ENCODE data around the gene EFNA1. TPM values are rescaled to one million over a fixed set of nuclear protein-coding genes. Genes with fewer than 3 reads are reported as not detected.
A peak's percentile ranks its signal among the peaks of the same experiment; 100 is the strongest.

Gene EFNA1, protein sequence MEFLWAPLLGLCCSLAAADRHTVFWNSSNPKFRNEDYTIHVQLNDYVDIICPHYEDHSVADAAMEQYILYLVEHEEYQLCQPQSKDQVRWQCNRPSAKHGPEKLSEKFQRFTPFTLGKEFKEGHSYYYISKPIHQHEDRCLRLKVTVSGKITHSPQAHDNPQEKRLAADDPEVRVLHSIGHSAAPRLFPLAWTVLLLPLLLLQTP
- total RNA-seq (ENCODE audit: unreplicated experiment), result 1.7 TPM
- long read RNA-seq, partial matches to known transcripts, result 1 of 4 reads
- long read RNA-seq, other reads (novel, unspliced or antisense), result 0 of 4 reads

GRCh38 chr1:155127105-155127966, at the start of gene EFNA1:
Gene EFNA1, plus strand, starts transcription at chr1:155127876. Its CDS starts 102 bp downstream, at chr1:155127978.
- Mint-ChIP-seq H3K9me3 (ENCODE audit: unreplicated experiment) (peaks cover 8% of the 10 kb centered on the region), H3K36me3 (ENCODE audit: unreplicated experiment) (no peaks in the 10 kb centered on the region), H3K27me3 (ENCODE audit: unreplicated experiment) (peaks cover 26% of the 10 kb centered on the region), H3K4me3 (ENCODE audit: unreplicated experiment) (peak within 1 kb of the TSS; percentile 90), H3K4me1 (ENCODE audit: low read depth, unreplicated experiment) (peaks cover 23% of the 10 kb centered on the region), H3K27ac (ENCODE audit: unreplicated experiment) (peak within 1 kb of the TSS; percentile 22)
- TF ChIP-seq, protein P1, sequence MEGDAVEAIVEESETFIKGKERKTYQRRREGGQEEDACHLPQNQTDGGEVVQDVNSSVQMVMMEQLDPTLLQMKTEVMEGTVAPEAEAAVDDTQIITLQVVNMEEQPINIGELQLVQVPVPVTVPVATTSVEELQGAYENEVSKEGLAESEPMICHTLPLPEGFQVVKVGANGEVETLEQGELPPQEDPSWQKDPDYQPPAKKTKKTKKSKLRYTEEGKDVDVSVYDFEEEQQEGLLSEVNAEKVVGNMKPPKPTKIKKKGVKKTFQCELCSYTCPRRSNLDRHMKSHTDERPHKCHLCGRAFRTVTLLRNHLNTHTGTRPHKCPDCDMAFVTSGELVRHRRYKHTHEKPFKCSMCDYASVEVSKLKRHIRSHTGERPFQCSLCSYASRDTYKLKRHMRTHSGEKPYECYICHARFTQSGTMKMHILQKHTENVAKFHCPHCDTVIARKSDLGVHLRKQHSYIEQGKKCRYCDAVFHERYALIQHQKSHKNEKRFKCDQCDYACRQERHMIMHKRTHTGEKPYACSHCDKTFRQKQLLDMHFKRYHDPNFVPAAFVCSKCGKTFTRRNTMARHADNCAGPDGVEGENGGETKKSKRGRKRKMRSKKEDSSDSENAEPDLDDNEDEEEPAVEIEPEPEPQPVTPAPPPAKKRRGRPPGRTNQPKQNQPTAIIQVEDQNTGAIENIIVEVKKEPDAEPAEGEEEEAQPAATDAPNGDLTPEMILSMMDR (IDR thresholded peaks at IDR 0.05; ENCODE audit: partially characterized antibody, unreplicated experiment), result no peak
- peak; percentile 55 for DNase-seq

DNA sequence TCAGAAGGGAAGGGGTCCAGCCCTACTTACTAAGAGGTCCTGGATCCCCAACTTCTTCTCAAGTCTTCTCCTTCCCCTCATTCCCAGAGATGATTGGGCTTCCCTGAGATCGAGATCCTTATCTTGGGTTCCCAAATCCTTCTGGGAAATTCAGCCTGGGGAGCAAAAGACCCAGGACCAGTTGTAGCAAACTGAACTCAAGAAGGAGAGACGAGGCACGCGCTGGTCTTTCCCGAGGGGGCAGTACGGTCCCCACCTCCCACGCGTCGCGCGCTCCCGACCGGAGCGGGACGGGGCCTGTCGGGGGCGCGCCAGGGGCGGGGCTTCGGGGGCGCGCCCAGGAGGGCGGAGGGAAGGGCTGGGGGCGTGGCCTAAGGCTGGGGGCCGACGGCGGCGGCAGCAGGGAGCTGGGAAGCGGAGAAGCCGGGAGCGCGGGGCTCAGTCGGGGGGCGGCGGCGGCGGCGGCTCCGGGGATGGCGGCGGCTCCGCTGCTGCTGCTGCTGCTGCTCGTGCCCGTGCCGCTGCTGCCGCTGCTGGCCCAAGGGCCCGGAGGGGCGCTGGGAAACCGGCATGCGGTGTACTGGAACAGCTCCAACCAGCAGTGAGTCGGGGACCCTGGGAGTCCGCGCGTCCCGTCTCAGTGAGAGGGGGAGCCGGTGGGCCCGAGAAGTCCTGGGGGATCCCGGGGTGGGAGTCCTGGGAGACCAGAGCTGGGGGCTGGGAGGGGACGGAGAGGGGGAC, 49.0 kb upstream of the EFNA1 start, which contains the start of gene EFNA3:
Gene EFNA3, plus strand, starts transcription at position 369 of the 741 bp plus-strand sequence. Its CDS starts 105 bp downstream, at position 474.
- TF ChIP-seq, protein P1 (IDR thresholded peaks at IDR 0.05; ENCODE audit: partially characterized antibody, unreplicated experiment), result no peak
- Mint-ChIP-seq H3K9me3 (ENCODE audit: unreplicated experiment) (peaks cover 18% of the 10 kb centered on the region), H3K27ac (ENCODE audit: unreplicated experiment) (peak within 1 kb of the TSS; percentile 59), H3K36me3 (ENCODE audit: unreplicated experiment) (no peaks in the 10 kb centered on the region), H3K27me3 (ENCODE audit: unreplicated experiment) (peaks cover 25% of the 10 kb centered on the region), H3K4me3 (ENCODE audit: unreplicated experiment) (peak within 1 kb of the TSS; percentile 92), H3K4me1 (ENCODE audit: low read depth, unreplicated experiment) (peaks cover 34% of the 10 kb centered on the region)
- DNase-seq, result peak; percentile 72

- Mint-ChIP-seq H3K9me3 (ENCODE audit: unreplicated experiment) (peaks cover 18% of the 10 kb centered on the region), H3K36me3 (ENCODE audit: unreplicated experiment) (no peaks in the 10 kb centered on the region), H3K27me3 (ENCODE audit: unreplicated experiment) (peaks cover 30% of the 10 kb centered on the region), H3K27ac (ENCODE audit: unreplicated experiment) (peak overlapping the region; percentile 59), H3K4me1 (ENCODE audit: low read depth, unreplicated experiment) (peaks cover 34% of the 10 kb centered on the region), H3K4me3 (ENCODE audit: unreplicated experiment) (peak overlapping the region; percentile 92)
- DNase-seq, result no peak
- TF ChIP-seq, protein P1 (IDR thresholded peaks at IDR 0.05; ENCODE audit: partially characterized antibody, unreplicated experiment), result no peak
These were observed 48.5 kb upstream of the EFNA1 start for GRCh38 chr1:155079210-155079486.

DNA sequence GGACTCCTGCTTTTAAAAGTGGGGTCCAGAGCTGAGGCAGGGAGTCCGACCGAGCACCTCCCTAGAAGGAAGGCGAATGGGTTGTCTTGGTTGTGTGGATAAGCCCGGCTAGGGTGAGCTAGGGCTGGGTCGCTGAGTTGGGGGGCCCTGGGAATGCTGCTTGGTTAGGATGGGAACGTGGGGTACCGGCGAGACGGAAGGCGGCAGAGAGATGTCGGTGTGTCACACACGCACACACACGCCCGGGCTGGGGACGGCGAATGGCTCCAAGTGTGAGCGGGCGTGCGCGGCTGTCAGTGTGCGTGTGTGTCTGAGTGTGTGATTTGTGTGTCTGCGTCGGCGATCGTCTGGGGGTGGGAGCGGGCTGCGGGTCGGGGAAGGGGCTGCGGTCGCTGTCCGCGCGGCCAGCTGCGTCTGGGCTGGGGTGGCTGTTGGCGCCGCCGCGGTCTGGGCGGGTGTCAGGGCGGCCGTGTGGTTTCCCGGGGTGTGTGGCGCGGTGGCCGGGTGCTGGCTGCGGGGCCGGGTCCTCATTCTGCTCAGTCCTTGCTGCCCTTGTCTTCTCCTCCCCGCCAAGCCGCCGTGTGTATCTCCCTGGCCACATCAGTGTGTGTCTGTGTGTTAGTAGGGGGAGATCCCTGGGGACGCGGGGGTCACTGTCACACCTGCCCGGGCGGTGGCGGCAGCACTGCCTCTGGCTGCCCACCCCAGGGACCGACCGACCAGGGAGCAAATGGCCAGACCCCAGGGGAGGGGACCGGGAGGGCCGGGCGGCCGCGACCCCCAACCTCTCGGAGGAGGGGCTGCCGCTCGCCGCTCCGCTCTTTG, 48.0 kb upstream of the EFNA1 start:
- peak overlapping the region; percentile 59 for H3K27ac Mint-ChIP-seq (ENCODE audit: unreplicated experiment)
- H3K4me1 Mint-ChIP-seq (ENCODE audit: low read depth, unreplicated experiment), result peaks cover 39% of the 10 kb centered on the region
- peak; percentile 56 for DNase-seq
- peak overlapping the region; percentile 92 for H3K4me3 Mint-ChIP-seq (ENCODE audit: unreplicated experiment)
- H3K27me3 Mint-ChIP-seq (ENCODE audit: unreplicated experiment), result peaks cover 36% of the 10 kb centered on the region
- no peaks in the 10 kb centered on the region for H3K36me3 Mint-ChIP-seq (ENCODE audit: unreplicated experiment)
- TF ChIP-seq, protein P1 (IDR thresholded peaks at IDR 0.05; ENCODE audit: partially characterized antibody, unreplicated experiment), result no peak
- H3K9me3 Mint-ChIP-seq (ENCODE audit: unreplicated experiment), result peaks cover 18% of the 10 kb centered on the region
